ENCODE results near the gene SOWAHC. TPM values are rescaled to one million over a fixed set of nuclear protein-coding genes. Genes with fewer than 3 reads are reported as not detected.
"Not testable (repeated sequence)": the region's sequence is repeated elsewhere in the genome, so short reads cannot be mapped to it uniquely, and the experiment has no call there.

The SOWAHC gene
- total RNA-seq, 1 donor from 2014 or later: 9.4 TPM

DNA sequence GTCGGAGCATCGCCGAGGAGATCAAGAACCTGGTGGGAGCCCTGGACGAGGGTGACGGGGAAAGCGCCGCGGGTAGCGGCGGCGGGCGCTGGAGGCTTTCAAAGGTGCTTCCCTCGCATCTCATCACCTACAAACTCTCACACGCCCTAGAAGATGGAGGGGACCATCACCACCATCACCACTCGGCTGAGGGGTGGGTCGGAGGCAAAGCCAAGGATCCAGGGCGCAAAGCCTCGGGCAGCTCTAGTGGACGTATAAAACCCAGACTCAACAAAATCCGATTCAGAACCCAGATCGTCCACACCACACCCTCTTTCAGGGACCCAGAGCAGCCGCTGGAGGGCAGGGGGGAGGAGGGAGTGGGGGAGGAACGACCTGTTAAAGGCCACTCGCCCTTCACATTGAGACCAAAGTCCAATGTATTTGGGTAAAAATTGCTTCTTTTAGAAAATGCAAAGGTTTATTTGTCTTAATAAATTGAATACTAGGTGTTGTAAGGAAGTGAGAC, 1.5 kb downstream of the SOWAHC start:
- peak overlapping the region; percentile 56 to 84 (median 76) for H3K4me3 ChIP-seq (ENCODE audit: low read length in 3 of 3)
- H3K27me3 ChIP-seq (ENCODE audit: control insufficient read depth in 3 of 3, insufficient read depth in 3 of 3, low read length in 3 of 3): no peaks in the 10 kb centered on the region
- no peaks in the 10 kb centered on the region for H3K36me3 ChIP-seq (ENCODE audit: control insufficient read depth in 3 of 3, insufficient read depth in 3 of 3, low read length in 3 of 3)
- no peaks in the 10 kb centered on the region for H3K9me3 ChIP-seq (ENCODE audit: control insufficient read depth in 3 of 3, low read length in 3 of 3)
- H3K9ac ChIP-seq (ENCODE audit: low read depth in 1 of 3, low read length in 3 of 3): no peak overlapping the region
- peaks cover 7 to 28% (median 14%) of the 10 kb centered on the region in 3 donors for H3K4me1 ChIP-seq (ENCODE audit: control insufficient read depth in 3 of 3, insufficient read depth in 3 of 3, low read length in 3 of 3)
- H3K27ac ChIP-seq (ENCODE audit: low read depth, low read length): no peak overlapping the region

DNA sequence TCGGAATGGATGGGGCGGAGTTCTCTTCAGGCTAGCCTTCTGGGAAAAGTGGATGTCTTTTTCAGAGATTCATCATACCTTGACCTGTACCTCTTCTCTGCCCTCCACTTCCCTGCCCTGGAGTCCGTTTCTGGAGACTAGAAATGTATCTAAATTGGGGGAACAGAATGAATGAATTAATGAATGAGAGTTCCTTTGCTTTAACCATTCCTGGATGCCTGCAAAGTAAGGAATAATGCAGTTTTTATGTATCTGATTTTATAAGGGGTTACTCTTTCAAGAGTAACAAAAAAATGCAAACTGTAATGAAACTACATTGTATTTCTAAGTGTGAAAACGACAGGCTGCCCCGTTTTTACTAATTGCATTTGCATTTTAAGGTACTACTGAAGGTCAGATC, 2.0 kb downstream of the SOWAHC start:
- Histone ChIP-seq H3K4me3 (ENCODE audit: low read length in 3 of 3) (no peak overlapping the region), H3K36me3 (ENCODE audit: control insufficient read depth in 3 of 3, insufficient read depth in 3 of 3, low read length in 3 of 3) (no peaks in the 10 kb centered on the region), H3K27me3 (ENCODE audit: control insufficient read depth in 3 of 3, insufficient read depth in 3 of 3, low read length in 3 of 3) (no peaks in the 10 kb centered on the region), H3K9me3 (ENCODE audit: control insufficient read depth in 3 of 3, low read length in 3 of 3) (no peaks in the 10 kb centered on the region), H3K4me1 (ENCODE audit: control insufficient read depth in 3 of 3, insufficient read depth in 3 of 3, low read length in 3 of 3) (peaks cover 7 to 28% (median 14%) of the 10 kb centered on the region in 3 donors), H3K9ac (ENCODE audit: low read depth in 1 of 3, low read length in 3 of 3) (no peak overlapping the region), H3K27ac (ENCODE audit: low read depth, low read length) (no peak overlapping the region)

DNA sequence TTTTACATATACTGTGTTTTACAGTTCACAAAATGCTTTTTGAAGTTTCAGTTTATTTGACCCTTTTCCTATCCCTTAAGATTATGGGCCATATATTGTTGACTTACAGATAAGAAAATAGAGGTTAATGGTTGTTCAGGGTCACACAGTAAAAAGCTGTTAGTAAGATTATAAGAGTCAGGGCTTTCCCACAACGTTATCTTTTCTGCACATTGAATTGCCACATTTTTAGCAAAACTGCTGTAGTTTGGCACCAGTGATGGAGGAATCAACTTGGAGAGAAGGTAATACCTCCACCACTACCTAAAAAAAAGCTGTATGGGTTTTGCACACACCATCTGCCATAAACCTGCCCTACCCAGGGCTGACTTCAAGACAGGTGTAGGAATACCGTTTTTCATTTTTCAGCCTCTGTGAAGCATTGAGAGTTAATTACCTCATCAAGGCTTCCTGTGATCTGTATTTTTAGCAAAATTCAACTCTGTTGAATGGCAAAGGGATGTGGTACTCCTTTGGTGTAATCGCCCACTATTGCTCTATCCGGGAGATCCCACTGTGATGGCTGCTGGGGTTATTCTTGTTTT, 5.0 kb downstream of the SOWAHC start:
- Histone ChIP-seq H3K27me3 (ENCODE audit: control insufficient read depth in 3 of 3, insufficient read depth in 3 of 3, low read length in 3 of 3) (no peaks in the 10 kb centered on the region), H3K9ac (ENCODE audit: low read depth in 1 of 3, low read length in 3 of 3) (no peak overlapping the region), H3K9me3 (ENCODE audit: control insufficient read depth in 3 of 3, low read length in 3 of 3) (no peaks in the 10 kb centered on the region), H3K36me3 (ENCODE audit: control insufficient read depth in 3 of 3, insufficient read depth in 3 of 3, low read length in 3 of 3) (no peaks in the 10 kb centered on the region), H3K4me1 (ENCODE audit: control insufficient read depth in 3 of 3, insufficient read depth in 3 of 3, low read length in 3 of 3) (peaks cover 7 to 13% (median 11%) of the 10 kb centered on the region in 3 donors), H3K4me3 (ENCODE audit: low read length in 3 of 3) (no peak overlapping the region), H3K27ac (ENCODE audit: low read depth, low read length) (no peak overlapping the region)

DNA sequence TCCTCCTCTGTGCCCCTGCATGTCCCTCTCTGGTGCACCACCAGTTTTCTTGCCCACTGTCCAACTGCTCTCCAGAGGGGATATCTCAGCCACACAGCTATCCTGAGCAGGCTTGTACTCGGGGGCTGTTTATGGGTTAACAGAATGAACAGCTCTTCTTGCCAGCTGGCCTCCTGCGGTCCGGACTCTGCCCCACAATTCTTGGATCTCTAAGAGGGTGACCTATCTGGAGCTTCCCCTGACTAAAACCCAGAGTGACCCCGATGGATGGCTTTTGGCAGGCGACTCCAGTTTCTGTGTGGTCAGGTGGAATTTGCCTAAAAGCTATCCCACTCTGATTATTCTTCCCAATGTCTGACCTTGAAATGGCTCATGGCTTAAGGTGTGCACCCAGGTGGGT, 9.1 kb downstream of the SOWAHC start:
- Histone ChIP-seq H3K27me3 (ENCODE audit: control insufficient read depth in 3 of 3, insufficient read depth in 3 of 3, low read length in 3 of 3) (no peaks in the 10 kb centered on the region), H3K4me3 (ENCODE audit: low read length in 3 of 3) (no peak overlapping the region), H3K9me3 (ENCODE audit: control insufficient read depth in 3 of 3, low read length in 3 of 3) (no peaks in the 10 kb centered on the region), H3K27ac (ENCODE audit: low read depth, low read length) (no peak overlapping the region), H3K36me3 (ENCODE audit: control insufficient read depth in 3 of 3, insufficient read depth in 3 of 3, low read length in 3 of 3) (no peaks in the 10 kb centered on the region), H3K4me1 (ENCODE audit: control insufficient read depth in 3 of 3, insufficient read depth in 3 of 3, low read length in 3 of 3) (no peaks in the 10 kb centered on the region), H3K9ac (ENCODE audit: low read depth in 1 of 3, low read length in 3 of 3) (no peak overlapping the region)

DNA sequence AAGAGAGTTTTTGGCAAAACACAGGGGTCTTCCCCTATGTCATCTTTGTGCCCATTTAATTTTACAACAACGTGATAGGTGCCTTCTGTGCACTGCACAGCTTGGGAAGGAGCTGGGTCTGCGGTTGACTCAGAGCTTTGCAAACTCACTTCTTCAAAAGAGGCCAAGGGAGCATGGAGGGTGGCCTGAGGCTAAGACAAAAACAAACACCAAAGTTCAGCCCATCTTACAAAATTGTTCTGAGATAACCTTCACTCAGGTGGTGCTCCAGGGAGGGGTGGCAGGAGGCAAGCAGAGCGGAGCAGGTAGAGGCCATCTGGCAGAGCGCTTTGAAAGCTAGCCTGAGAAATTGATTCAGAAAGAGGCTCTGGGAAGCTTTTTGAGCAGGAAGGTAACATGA, 9.8 kb downstream of the SOWAHC start:
- no peak overlapping the region for H3K27ac ChIP-seq (ENCODE audit: low read depth, low read length)
- H3K27me3 ChIP-seq (ENCODE audit: control insufficient read depth in 3 of 3, insufficient read depth in 3 of 3, low read length in 3 of 3): no peaks in the 10 kb centered on the region
- H3K4me3 ChIP-seq (ENCODE audit: low read length in 3 of 3): no peak overlapping the region
- H3K9ac ChIP-seq (ENCODE audit: low read depth in 1 of 3, low read length in 3 of 3): no peak overlapping the region
- no peaks in the 10 kb centered on the region for H3K4me1 ChIP-seq (ENCODE audit: control insufficient read depth in 3 of 3, insufficient read depth in 3 of 3, low read length in 3 of 3)
- no peaks in the 10 kb centered on the region for H3K36me3 ChIP-seq (ENCODE audit: control insufficient read depth in 3 of 3, insufficient read depth in 3 of 3, low read length in 3 of 3)
- no peaks in the 10 kb centered on the region for H3K9me3 ChIP-seq (ENCODE audit: control insufficient read depth in 3 of 3, low read length in 3 of 3)

DNA sequence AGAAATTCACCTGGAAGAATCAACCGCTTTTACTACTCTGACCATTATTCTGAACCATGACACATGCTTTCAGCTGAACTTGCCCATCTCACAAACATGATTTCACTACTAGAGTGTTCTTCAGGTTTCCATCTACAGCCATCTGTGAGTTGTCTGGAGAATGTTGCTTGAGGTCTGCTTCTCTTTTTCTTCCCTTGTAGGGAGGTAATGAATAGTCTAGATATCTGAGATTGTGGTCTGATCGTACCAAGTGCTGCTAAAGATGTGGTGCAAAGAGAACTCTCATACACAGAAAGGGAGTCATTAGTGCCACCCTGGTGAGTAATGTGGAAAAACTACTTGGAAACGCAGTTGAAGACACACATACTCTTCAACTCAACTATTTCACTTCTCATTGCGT, 10.2 kb downstream of the SOWAHC start:
- Histone ChIP-seq H3K9me3 (ENCODE audit: control insufficient read depth in 3 of 3, low read length in 3 of 3) (no peaks in the 10 kb centered on the region), H3K36me3 (ENCODE audit: control insufficient read depth in 3 of 3, insufficient read depth in 3 of 3, low read length in 3 of 3) (no peaks in the 10 kb centered on the region), H3K4me3 (ENCODE audit: low read length in 3 of 3) (no peak overlapping the region), H3K4me1 (ENCODE audit: control insufficient read depth in 3 of 3, insufficient read depth in 3 of 3, low read length in 3 of 3) (no peaks in the 10 kb centered on the region), H3K9ac (ENCODE audit: low read depth in 1 of 3, low read length in 3 of 3) (no peak overlapping the region), H3K27ac (ENCODE audit: low read depth, low read length) (no peak overlapping the region), H3K27me3 (ENCODE audit: control insufficient read depth in 3 of 3, insufficient read depth in 3 of 3, low read length in 3 of 3) (no peaks in the 10 kb centered on the region)

DNA sequence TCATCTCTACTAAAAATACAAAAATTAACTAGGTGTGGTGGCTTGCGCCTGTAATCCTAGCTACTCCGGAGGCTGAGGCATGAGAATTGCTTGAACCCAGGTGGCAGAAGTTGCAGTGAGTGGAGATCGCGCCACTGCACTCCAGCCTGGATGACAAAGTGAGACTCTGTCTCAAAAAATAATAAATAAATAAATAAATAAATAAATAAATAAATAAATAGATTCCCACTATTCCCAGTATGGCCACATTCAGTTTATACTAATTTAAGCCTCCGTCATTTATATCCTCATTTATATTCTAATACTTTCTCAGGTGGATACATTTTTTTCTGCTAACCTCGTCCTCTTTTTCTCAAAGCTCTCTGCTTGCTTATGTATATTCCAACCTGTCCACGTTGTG, 14.2 kb downstream of the SOWAHC start:
- H3K36me3 ChIP-seq (ENCODE audit: control insufficient read depth in 3 of 3, insufficient read depth in 3 of 3, low read length in 3 of 3); H3K4me1 ChIP-seq (ENCODE audit: control insufficient read depth in 3 of 3, insufficient read depth in 3 of 3, low read length in 3 of 3); H3K4me3 ChIP-seq (ENCODE audit: low read length in 3 of 3); H3K9me3 ChIP-seq (ENCODE audit: control insufficient read depth in 3 of 3, low read length in 3 of 3); H3K9ac ChIP-seq (ENCODE audit: low read depth in 1 of 3, low read length in 3 of 3); H3K27ac ChIP-seq (ENCODE audit: low read depth, low read length); H3K27me3 ChIP-seq (ENCODE audit: control insufficient read depth in 3 of 3, insufficient read depth in 3 of 3, low read length in 3 of 3): not testable (repeated sequence)

DNA sequence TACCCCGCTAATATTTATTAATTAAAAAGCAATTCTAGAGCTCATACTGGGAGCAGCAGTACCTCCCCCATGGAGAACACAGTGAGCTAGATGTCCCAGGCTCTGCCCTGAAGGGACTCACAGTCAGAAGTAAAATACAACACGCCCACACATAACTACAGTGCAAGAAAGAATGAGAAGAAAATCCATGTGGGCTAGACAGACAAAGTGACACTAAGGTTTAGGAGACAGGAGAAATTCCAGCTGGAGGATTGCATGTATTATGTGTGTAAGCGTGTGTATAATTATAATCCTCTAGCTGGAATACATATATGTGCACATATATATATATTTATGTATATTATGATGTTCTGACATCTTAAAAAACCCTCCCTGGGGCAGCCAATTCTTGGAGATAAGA, 15.7 kb downstream of the SOWAHC start:
- H3K9ac ChIP-seq (ENCODE audit: low read depth in 1 of 3, low read length in 3 of 3): no peak overlapping the region

DNA sequence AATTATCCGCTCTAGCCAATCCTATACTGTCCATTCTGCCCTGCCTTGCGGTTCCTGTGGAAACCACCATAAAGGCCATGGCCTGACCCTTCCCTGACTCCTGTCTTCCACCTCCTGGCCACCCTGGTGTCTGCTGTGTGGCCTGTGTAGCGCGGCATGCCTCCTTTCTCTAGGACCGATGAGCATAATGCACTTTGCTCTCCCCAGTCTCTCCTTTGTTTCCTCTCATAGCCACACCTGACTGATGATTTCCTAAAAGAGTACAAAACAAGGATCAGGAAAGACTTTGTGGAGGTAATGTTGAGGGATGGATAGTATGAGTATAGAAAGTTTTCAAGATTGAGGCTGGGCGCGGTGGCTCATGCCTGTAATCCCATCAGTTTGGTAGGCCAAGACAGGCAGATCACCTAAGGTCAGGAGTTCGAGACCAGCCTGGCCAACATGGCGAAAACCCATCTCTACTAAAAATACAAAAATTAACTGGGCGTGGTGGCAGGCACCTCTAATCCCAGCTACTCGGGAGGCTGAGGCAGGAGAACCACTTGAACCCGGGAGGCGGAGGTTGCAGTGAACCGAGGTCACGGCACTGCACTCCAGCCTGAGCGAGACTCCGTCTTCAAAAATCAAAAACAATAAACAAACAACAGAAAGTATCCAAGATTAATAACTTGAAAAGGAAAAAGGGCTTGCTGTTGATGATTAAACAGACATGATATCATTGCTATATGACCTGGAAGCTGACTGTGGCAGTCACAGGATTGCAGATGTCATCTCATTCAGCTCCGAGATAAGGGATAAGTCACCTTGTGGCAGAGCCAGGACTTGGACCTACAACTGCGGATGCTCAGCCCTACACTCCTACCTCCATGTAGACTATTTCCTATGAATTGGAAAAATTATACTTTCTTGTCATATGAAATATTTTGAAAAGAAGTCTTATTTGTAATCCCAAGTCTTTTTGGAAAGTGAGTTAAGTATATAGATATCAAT, 16.6 kb downstream of the SOWAHC start:
- no peak overlapping the region for H3K9ac ChIP-seq (ENCODE audit: low read depth in 1 of 3, low read length in 3 of 3)
- no peaks in the 10 kb centered on the region for H3K9me3 ChIP-seq (ENCODE audit: control insufficient read depth in 3 of 3, low read length in 3 of 3)
- no peak overlapping the region for H3K4me3 ChIP-seq (ENCODE audit: low read length in 3 of 3)
- no peak overlapping the region for H3K27ac ChIP-seq (ENCODE audit: low read depth, low read length)
- H3K27me3 ChIP-seq (ENCODE audit: control insufficient read depth in 3 of 3, insufficient read depth in 3 of 3, low read length in 3 of 3): no peaks in the 10 kb centered on the region
- H3K36me3 ChIP-seq (ENCODE audit: control insufficient read depth in 3 of 3, insufficient read depth in 3 of 3, low read length in 3 of 3): no peaks in the 10 kb centered on the region
- H3K4me1 ChIP-seq (ENCODE audit: control insufficient read depth in 3 of 3, insufficient read depth in 3 of 3, low read length in 3 of 3): no peaks in the 10 kb centered on the region

More for the DNA sequence above, 15.7 kb downstream of the SOWAHC start:
- no peaks in the 10 kb centered on the region for H3K27me3 ChIP-seq (ENCODE audit: control insufficient read depth in 3 of 3, insufficient read depth in 3 of 3, low read length in 3 of 3)
- H3K27ac ChIP-seq (ENCODE audit: low read depth, low read length): no peak overlapping the region
- H3K4me3 ChIP-seq (ENCODE audit: low read length in 3 of 3): no peak overlapping the region
- no peaks in the 10 kb centered on the region for H3K4me1 ChIP-seq (ENCODE audit: control insufficient read depth in 3 of 3, insufficient read depth in 3 of 3, low read length in 3 of 3)
- no peaks in the 10 kb centered on the region for H3K9me3 ChIP-seq (ENCODE audit: control insufficient read depth in 3 of 3, low read length in 3 of 3)
- H3K36me3 ChIP-seq (ENCODE audit: control insufficient read depth in 3 of 3, insufficient read depth in 3 of 3, low read length in 3 of 3): no peaks in the 10 kb centered on the region

DNA sequence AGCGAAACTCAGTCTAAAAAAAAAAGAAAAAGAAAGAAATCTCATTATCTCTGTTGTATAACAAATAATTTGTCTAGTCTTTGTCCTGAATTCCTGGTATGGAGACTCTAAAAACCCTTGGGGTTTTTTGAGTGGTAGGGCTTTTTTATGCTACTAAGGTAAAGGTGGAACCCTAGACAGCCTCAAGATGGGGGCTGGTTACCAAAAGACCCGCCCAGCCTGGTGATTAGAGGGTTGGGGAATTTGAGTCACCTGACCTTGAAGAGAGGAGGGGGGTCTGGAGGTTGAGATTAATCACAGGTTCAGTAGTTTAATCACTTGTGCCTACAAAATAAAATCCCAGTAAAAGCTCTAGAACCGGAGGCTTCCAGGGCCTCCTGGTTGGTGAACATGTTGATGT, 17.6 kb downstream of the SOWAHC start:
- Histone ChIP-seq H3K4me3 (ENCODE audit: low read length in 3 of 3) (no peak overlapping the region), H3K27me3 (ENCODE audit: control insufficient read depth in 3 of 3, insufficient read depth in 3 of 3, low read length in 3 of 3) (no peaks in the 10 kb centered on the region), H3K4me1 (ENCODE audit: control insufficient read depth in 3 of 3, insufficient read depth in 3 of 3, low read length in 3 of 3) (no peaks in the 10 kb centered on the region), H3K9ac (ENCODE audit: low read depth in 1 of 3, low read length in 3 of 3) (no peak overlapping the region), H3K27ac (ENCODE audit: low read depth, low read length) (no peak overlapping the region), H3K9me3 (ENCODE audit: control insufficient read depth in 3 of 3, low read length in 3 of 3) (no peaks in the 10 kb centered on the region), H3K36me3 (ENCODE audit: control insufficient read depth in 3 of 3, insufficient read depth in 3 of 3, low read length in 3 of 3) (no peaks in the 10 kb centered on the region)

All from skeletal muscle tissue (tissue), 4 donors.